ENCODE data around the gene RNF130.

- TF ChIP-seq EZH2 (IDR thresholded peaks at IDR 0.05; ENCODE audit: borderline replicate concordance, low read length), result no peak
- TF ChIP-seq, protein P1, sequence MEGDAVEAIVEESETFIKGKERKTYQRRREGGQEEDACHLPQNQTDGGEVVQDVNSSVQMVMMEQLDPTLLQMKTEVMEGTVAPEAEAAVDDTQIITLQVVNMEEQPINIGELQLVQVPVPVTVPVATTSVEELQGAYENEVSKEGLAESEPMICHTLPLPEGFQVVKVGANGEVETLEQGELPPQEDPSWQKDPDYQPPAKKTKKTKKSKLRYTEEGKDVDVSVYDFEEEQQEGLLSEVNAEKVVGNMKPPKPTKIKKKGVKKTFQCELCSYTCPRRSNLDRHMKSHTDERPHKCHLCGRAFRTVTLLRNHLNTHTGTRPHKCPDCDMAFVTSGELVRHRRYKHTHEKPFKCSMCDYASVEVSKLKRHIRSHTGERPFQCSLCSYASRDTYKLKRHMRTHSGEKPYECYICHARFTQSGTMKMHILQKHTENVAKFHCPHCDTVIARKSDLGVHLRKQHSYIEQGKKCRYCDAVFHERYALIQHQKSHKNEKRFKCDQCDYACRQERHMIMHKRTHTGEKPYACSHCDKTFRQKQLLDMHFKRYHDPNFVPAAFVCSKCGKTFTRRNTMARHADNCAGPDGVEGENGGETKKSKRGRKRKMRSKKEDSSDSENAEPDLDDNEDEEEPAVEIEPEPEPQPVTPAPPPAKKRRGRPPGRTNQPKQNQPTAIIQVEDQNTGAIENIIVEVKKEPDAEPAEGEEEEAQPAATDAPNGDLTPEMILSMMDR (IDR thresholded peaks at IDR 0.05; ENCODE audit: low read length), result no peak
Observed at GRCh38 chr5:180056153-180056552, 15.4 kb downstream of the RNF130 start.

Data from OCI-LY1 (cell line).